ENCODE results near the gene FUT6. TPM values are rescaled to one million over a fixed set of nuclear protein-coding genes. Genes with fewer than 3 reads are reported as not detected.

FUT6 gene
- total RNA-seq, 1 donor from 2014 or later, result not detected

GRCh38 chr19:5814123-5814851 lies 25.2 kb downstream of the FUT6 start:
- DNase-seq (no peak), ATAC-seq (no peak)
- intact Hi-C loops (cut with micrococcal nuclease), result no loop called here

- no peak for DNase-seq
- ATAC-seq, result no peak
- intact Hi-C loops (cut with micrococcal nuclease), result no loop called here
Measured at GRCh38 chr19:5811117-5811516, 28.4 kb downstream of the FUT6 start.

- no peak for DNase-seq
- no peak for ATAC-seq
- intact Hi-C loops (cut with micrococcal nuclease), result no loop called here
Measured at GRCh38 chr19:5809469-5809868, 30.0 kb downstream of the FUT6 start.

- intact Hi-C loops (cut with micrococcal nuclease), result no loop called here
- DNase-seq (no peak), ATAC-seq (no peak)
Measured at GRCh38 chr19:5809053-5809452, 30.4 kb downstream of the FUT6 start.

GRCh38 chr19:5808120-5808816 lies 31.2 kb downstream of the FUT6 start:
- no peak for ATAC-seq
- DNase-seq, result no peak
- intact Hi-C loops (cut with micrococcal nuclease), result no loop called here

GRCh38 chr19:5806905-5807304 lies 32.6 kb downstream of the FUT6 start:
- intact Hi-C loops (cut with micrococcal nuclease), result no loop called here
- no peak for DNase-seq
- ATAC-seq, result no peak

- ATAC-seq, result no peak
- DNase-seq, result no peak
- intact Hi-C loops (cut with micrococcal nuclease), result no loop called here
Measured at GRCh38 chr19:5806133-5806489, 33.4 kb downstream of the FUT6 start.

- ATAC-seq (peak; percentile 74), DNase-seq (peak; percentile 84)
- intact Hi-C loops (cut with micrococcal nuclease), result no loop called here
Measured at GRCh38 chr19:5805462-5806132, 33.9 kb downstream of the FUT6 start.

GRCh38 chr19:5804516-5805461 lies 34.7 kb downstream of the FUT6 start, which contains the start of gene NRTN:
TSS of gene NRTN (plus strand) at chr19:5805067. CDS start at chr19:5824166, 19,099 bp downstream.
- DNase-seq (no peak), ATAC-seq (peak; percentile 67)
- intact Hi-C loops (cut with micrococcal nuclease), result no loop called here

GRCh38 chr19:5803752-5804515 lies 35.6 kb downstream of the FUT6 start:
- intact Hi-C loops (cut with micrococcal nuclease), result no loop called here
- DNase-seq, result peak; percentile 91
- peak; percentile 86 for ATAC-seq

GRCh38 chr19:5803441-5803751 lies 36.1 kb downstream of the FUT6 start:
- ATAC-seq (no peak), DNase-seq (no peak)
- intact Hi-C loops (cut with micrococcal nuclease), result no loop called here

- ATAC-seq, result no peak
- no peak for DNase-seq
- intact Hi-C loops (cut with micrococcal nuclease), result no loop called here
Measured at GRCh38 chr19:5801796-5802619, 37.5 kb downstream of the FUT6 start.

- ATAC-seq, result no peak
- DNase-seq, result no peak
- intact Hi-C loops (cut with micrococcal nuclease), result no loop called here
Measured at GRCh38 chr19:5800361-5801270, 38.9 kb downstream of the FUT6 start.

- intact Hi-C loops (cut with micrococcal nuclease), result no loop called here
- peak; percentile 71 for DNase-seq
- peak; percentile 70 for ATAC-seq
Measured at GRCh38 chr19:5799247-5800241, 40.0 kb downstream of the FUT6 start.

- intact Hi-C loops (cut with micrococcal nuclease), result no loop called here
- no peak for ATAC-seq
- no peak for DNase-seq
Measured at GRCh38 chr19:5798244-5798643, 41.3 kb downstream of the FUT6 start.
